ENCODE results near the gene UBTD1.

- TF ChIP-seq TAF1 (IDR thresholded peaks at IDR 0.05; ENCODE audit: low read depth), result no peak
- TF ChIP-seq, protein P1, sequence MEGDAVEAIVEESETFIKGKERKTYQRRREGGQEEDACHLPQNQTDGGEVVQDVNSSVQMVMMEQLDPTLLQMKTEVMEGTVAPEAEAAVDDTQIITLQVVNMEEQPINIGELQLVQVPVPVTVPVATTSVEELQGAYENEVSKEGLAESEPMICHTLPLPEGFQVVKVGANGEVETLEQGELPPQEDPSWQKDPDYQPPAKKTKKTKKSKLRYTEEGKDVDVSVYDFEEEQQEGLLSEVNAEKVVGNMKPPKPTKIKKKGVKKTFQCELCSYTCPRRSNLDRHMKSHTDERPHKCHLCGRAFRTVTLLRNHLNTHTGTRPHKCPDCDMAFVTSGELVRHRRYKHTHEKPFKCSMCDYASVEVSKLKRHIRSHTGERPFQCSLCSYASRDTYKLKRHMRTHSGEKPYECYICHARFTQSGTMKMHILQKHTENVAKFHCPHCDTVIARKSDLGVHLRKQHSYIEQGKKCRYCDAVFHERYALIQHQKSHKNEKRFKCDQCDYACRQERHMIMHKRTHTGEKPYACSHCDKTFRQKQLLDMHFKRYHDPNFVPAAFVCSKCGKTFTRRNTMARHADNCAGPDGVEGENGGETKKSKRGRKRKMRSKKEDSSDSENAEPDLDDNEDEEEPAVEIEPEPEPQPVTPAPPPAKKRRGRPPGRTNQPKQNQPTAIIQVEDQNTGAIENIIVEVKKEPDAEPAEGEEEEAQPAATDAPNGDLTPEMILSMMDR (IDR thresholded peaks at IDR 0.05; ENCODE audit: poor library complexity, severe bottlenecking), result no peak
Observed at GRCh38 chr10:97582169-97582568, 83.4 kb downstream of the UBTD1 start.

All from neural cell (in vitro differentiated cells).